Keratinocyte (primary cell): Measurements from ENCODE around the gene NOD2.

Experiments
- CTCF ChIP-seq, 3 experiments: IDR thresholded peaks in 1 of 3; conservative IDR thresholded peaks in 1 of 3; optimal IDR thresholded peaks in 1 of 3; 2 replicates in 2 of 3; 3 replicates in 1 of 3; pipeline versions ENCODE3 to v1.5.1; 2011; ENCODE audit warnings: low read length in 3 of 3, mild to moderate bottlenecking in 3 of 3, moderate library complexity in 2 of 3, control low read depth in 1 of 3, inconsistent platforms in 1 of 3; ENCODE audit not compliant: insufficient read depth in 2 of 3; ENCODE audit errors: extremely low read depth in 1 of 3
- EZH2 ChIP-seq: IDR thresholded peaks from one replicate; pipeline ENCODE4 v1.6.1; 2012; ENCODE audit warnings: inconsistent platforms, mild to moderate bottlenecking, low read length, moderate library complexity

GRCh38 chr16:50646345-50646744 is 47.1 kb upstream of the NOD2 start:
- TF ChIP-seq EZH2: no peak
- no peak for TF ChIP-seq CTCF (optimal IDR thresholded peaks at IDR 0.05 in 1 of 3, IDR thresholded peaks at IDR 0.05 in 1 of 3, conservative IDR thresholded peaks at IDR 0.05 in 1 of 3; ENCODE audit: extremely low read depth in 1 of 3, insufficient read depth in 2 of 3, low read length in 3 of 3)
